GM19455 (cell line): Measurements from ENCODE around the gene GAGE12E.
"Not testable (repeated sequence)": the region's sequence is repeated elsewhere in the genome, so short reads cannot be mapped to it uniquely, and the experiment has no call there.

Source experiments
- ATAC-seq: cut with Tn5 transposase; IDR thresholded peaks from one replicate; pipeline ENCODE4 v1.9.1; 2021; ENCODE audit not compliant: unreplicated experiment

GAGE12E gene

DNA sequence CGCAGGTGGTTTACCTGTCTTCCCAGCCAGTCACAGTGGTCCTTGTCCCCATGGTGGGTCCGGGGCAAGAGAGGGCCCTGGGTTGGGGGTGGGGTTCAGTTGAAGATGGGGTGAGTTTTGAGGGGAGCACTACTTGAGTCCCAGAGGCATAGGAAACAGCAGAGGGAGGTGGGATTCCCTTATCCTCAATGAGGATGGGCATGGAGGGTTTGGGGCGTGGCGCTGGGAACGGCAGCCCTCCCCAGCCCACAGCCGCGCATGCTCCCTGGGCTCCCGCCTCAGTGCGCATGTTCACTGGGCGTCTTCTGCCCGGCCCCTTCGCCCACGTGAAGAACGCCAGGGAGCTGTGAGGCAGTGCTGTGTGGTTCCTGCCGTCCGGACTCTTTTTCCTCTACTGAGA lies at the start of gene GAGE12E:
GAGE12E (plus strand) TSS at position 301 of the 400 bp plus-strand sequence. CDS start 1,155 bp downstream, outside the sequence.
- ATAC-seq, result not testable (repeated sequence)

DNA sequence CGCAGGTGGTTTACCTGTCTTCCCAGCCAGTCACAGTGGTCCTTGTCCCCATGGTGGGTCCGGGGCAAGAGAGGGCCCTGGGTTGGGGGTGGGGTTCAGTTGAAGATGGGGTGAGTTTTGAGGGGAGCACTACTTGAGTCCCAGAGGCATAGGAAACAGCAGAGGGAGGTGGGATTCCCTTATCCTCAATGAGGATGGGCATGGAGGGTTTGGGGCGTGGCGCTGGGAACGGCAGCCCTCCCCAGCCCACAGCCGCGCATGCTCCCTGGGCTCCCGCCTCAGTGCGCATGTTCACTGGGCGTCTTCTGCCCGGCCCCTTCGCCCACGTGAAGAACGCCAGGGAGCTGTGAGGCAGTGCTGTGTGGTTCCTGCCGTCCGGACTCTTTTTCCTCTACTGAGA lies 19.2 kb upstream of the GAGE12E start, which contains the start of gene GAGE12C:
GAGE12C (plus strand) TSS at position 301 of the 400 bp plus-strand sequence. CDS start 1,155 bp downstream, outside the sequence.
- ATAC-seq, result not testable (repeated sequence)

- ATAC-seq, result not testable (repeated sequence)
Measured at GRCh38 chrX:49541433-49541832, 9.7 kb upstream of the GAGE12E start, which contains the start of gene GAGE12D. GAGE12D (plus strand) TSS chrX:49541733; CDS start chrX:49542888, 1,155 bp downstream.

GRCh38 chrX:49560542-49560941 lies 9.5 kb downstream of the GAGE12E start, which contains the start of gene GAGE12F:
GAGE12F (plus strand) TSS chrX:49560842; CDS start chrX:49561997, 1,155 bp downstream.
- not testable (repeated sequence) for ATAC-seq

- not testable (repeated sequence) for ATAC-seq
Measured at GRCh38 chrX:49568728-49569127, 17.6 kb downstream of the GAGE12E start.

DNA sequence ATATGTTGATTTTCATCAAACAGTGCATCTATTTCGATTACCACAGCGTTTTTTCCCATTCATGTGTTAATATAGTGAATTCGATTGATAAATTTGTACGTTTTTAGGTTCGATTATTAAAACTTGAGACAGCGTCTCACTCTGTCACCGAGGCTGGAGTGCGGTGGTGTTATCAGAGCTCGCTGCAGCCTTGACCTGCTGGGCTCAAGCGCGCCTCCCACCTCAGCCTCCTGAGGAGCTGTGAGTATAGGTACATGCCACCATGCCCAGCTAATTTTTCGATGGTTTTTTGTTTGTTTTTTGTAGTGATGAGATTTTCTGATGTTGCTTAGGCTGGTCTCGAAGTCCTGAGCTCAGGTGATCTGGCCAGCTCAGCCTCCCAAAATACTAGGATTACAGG lies 18.1 kb downstream of the GAGE12E start:
- not testable (repeated sequence) for ATAC-seq

- not testable (repeated sequence) for ATAC-seq
Measured at GRCh38 chrX:49570100-49570499, 19.0 kb downstream of the GAGE12E start, which contains the start of gene GAGE12G. GAGE12G (plus strand) TSS chrX:49570400; CDS start chrX:49571555, 1,155 bp downstream.

DNA sequence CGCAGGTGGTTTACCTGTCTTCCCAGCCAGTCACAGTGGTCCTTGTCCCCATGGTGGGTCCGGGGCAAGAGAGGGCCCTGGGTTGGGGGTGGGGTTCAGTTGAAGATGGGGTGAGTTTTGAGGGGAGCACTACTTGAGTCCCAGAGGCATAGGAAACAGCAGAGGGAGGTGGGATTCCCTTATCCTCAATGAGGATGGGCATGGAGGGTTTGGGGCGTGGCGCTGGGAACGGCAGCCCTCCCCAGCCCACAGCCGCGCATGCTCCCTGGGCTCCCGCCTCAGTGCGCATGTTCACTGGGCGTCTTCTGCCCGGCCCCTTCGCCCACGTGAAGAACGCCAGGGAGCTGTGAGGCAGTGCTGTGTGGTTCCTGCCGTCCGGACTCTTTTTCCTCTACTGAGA lies 28.6 kb downstream of the GAGE12E start, which contains the start of gene GAGE12H:
GAGE12H (plus strand) TSS at position 301 of the 400 bp plus-strand sequence. CDS start 1,155 bp downstream, outside the sequence.
- not testable (repeated sequence) for ATAC-seq

- ATAC-seq, result not testable (repeated sequence)
Measured at GRCh38 chrX:49589196-49589595, 38.1 kb downstream of the GAGE12E start, which contains the start of gene GAGE2A. GAGE2A (plus strand) TSS chrX:49589496; CDS start chrX:49590651, 1,155 bp downstream.

GRCh38 chrX:49589769-49590478 lies 38.8 kb downstream of the GAGE12E start:
- not testable (repeated sequence) for ATAC-seq

GRCh38 chrX:49590488-49590887 lies 39.4 kb downstream of the GAGE12E start:
- not testable (repeated sequence) for ATAC-seq

- ATAC-seq, result not testable (repeated sequence)
Measured at GRCh38 chrX:49598720-49599119, 47.6 kb downstream of the GAGE12E start, which contains the start of gene GAGE1. GAGE1 (plus strand) TSS chrX:49599020; CDS start chrX:49600175, 1,155 bp downstream.
